K562 (cell line): Measurements from ENCODE around the gene EID2. TPM values are rescaled to one million over a fixed set of nuclear protein-coding genes. Genes with fewer than 3 reads are reported as not detected.

ENCODE experiments used
- CREM ChIP-seq: IDR thresholded peaks from 2 replicates; pipeline ENCODE4 v1.6.1; 2014; ENCODE audit warnings: antibody characterized with exemption, low read depth
- ETV1 ChIP-seq: fragments of 450-650 bp; conservative IDR thresholded peaks from 2 replicates; pipeline ENCODE4 v1.6.1; 2016; ENCODE audit warnings: missing genetic modification characterization, control low read depth, low read depth, missing compliant biosample characterization
- FOXJ2 ChIP-seq: fragments of 200-800 bp; sonication (Bioruptor generic); IDR thresholded peaks from 2 replicates; pipeline ENCODE4 v1.6.1; 2016; ENCODE audit warnings: missing genetic modification characterization, missing compliant biosample characterization
- FOXP1 ChIP-seq: sonication (generic); formaldehyde crosslinking; IDR thresholded peaks from 2 replicates; pipeline ENCODE4 v1.8.0; 2022; ENCODE audit warnings: mild to moderate bottlenecking, missing genetic modification reagents
- HMBOX1 ChIP-seq: sonication (generic); IDR thresholded peaks from 2 replicates; pipeline ENCODE4 v1.6.1; 2016
- HMG20A ChIP-seq: fragments of 450-650 bp; formaldehyde crosslinking; conservative IDR thresholded peaks from 2 replicates; pipeline ENCODE4 v1.4.0; 2020; ENCODE audit warnings: mild to moderate bottlenecking, mixed read lengths
- MBD2 ChIP-seq: sonication (generic); IDR thresholded peaks from 2 replicates; pipeline ENCODE4 v1.6.1; 2016; ENCODE audit warnings: low read depth, borderline replicate concordance
- MXI1 ChIP-seq: IDR thresholded peaks from 2 replicates; pipeline ENCODE4 v1.6.1; 2011; ENCODE audit warnings: low read depth, mild to moderate bottlenecking, improper control_type of control experiment, low read length
- MYC ChIP-seq, 2 experiments: fragments of 250-450 bp in 1 of 2; sonication (Bioruptor Pico) in 1 of 2; IDR thresholded peaks; 2 replicates each; pipeline versions ENCODE4 v1.5.1 to v1.6.1; 2012 to 2021; ENCODE audit warnings: low read depth in 2 of 2, borderline replicate concordance in 1 of 2, improper control_type of control experiment in 1 of 2, low read length in 1 of 2, mild to moderate bottlenecking in 1 of 2, moderate library complexity in 1 of 2
- NCOA4 ChIP-seq: fragments of 450-650 bp; IDR thresholded peaks from 2 replicates; pipeline ENCODE4 v1.6.1; 2018; ENCODE audit warnings: mild to moderate bottlenecking; ENCODE audit not compliant: partially characterized antibody
- RAD21 ChIP-seq, 2 experiments: fragments of 250-450 bp in 1 of 2; fragments of 450-650 bp in 1 of 2; sonication (Bioruptor Pico) in 1 of 2; formaldehyde crosslinking in 1 of 2; IDR thresholded peaks in 1 of 2; conservative IDR thresholded peaks in 1 of 2; 2 replicates each; pipeline versions ENCODE4 v1.4.0 to v1.8.0; 2020 to 2022; ENCODE audit warnings: mild to moderate bottlenecking in 2 of 2, moderate library complexity in 1 of 2
- RERE ChIP-seq: sonication (generic); formaldehyde crosslinking; IDR thresholded peaks from 2 replicates; pipeline ENCODE4 v1.8.0; 2023; ENCODE audit warnings: missing genetic modification reagents, mild to moderate bottlenecking, borderline replicate concordance
- SIN3A ChIP-seq, 2 experiments: fragments of 150-350 bp in 1 of 2; IDR thresholded peaks; 2 replicates each; pipeline ENCODE4 v1.6.1; 2011 to 2016; ENCODE audit warnings: borderline replicate concordance in 2 of 2, low read depth in 2 of 2, low read length in 2 of 2, mild to moderate bottlenecking in 2 of 2, moderate library complexity in 2 of 2; ENCODE audit not compliant: control insufficient read depth in 1 of 2
- TAF1 ChIP-seq: IDR thresholded peaks from 2 replicates; pipeline ENCODE4 v1.6.1; 2011; ENCODE audit warnings: mild to moderate bottlenecking, low read length, moderate library complexity; ENCODE audit not compliant: insufficient read depth, control insufficient read depth, severe bottlenecking; ENCODE audit errors: extremely low read depth
- TCF7 ChIP-seq: sonication (generic); IDR thresholded peaks from 2 replicates; pipeline ENCODE4 v1.6.1; 2016; ENCODE audit warnings: antibody characterized with exemption, borderline replicate concordance
- ZFPM2 ChIP-seq: fragments of 250-450 bp; sonication (Bioruptor Pico); IDR thresholded peaks from 2 replicates; pipeline ENCODE4 v1.5.1; 2022; ENCODE audit warnings: mild to moderate bottlenecking
- ZNF12 ChIP-seq: sonication (generic); formaldehyde crosslinking; IDR thresholded peaks from 2 replicates; pipeline ENCODE4 v1.4.0; 2020; ENCODE audit warnings: mild to moderate bottlenecking, missing genetic modification reagents
- ZNF347 ChIP-seq: fragments of 450-650 bp; formaldehyde crosslinking; IDR thresholded peaks from 2 replicates; pipeline ENCODE4 v1.4.0; 2020; ENCODE audit warnings: low read depth, mild to moderate bottlenecking, moderate library complexity
- polyA plus RNA-seq, 8 experiments: library from polyadenylated mRNA; depleted of rRNA in 4 of 8; stranded (reverse) in 5 of 8; unstranded in 3 of 8; fragments of >200 nt; fragmentation: Nextera tagmentation in 2 of 8; fragmentation: Illumina TruSeq in 1 of 8; extraction: Ambion mirVana in 2 of 8; extraction: Trizol in 1 of 8; gene quantifications; 2 replicates each; pipeline versions ENCODE4 v1.2.1 to v1.2.3, GENCODE V29; 2011 to 2014; ENCODE audit warnings: inconsistent platforms in 1 of 8, missing spikeins in 1 of 8
- total RNA-seq, 7 experiments: library from RNA; depleted of rRNA in 6 of 7; stranded (reverse); fragments of >200 nt in 6 of 7; fragmentation: Illumina TruSeq in 2 of 7; extraction: Trizol in 2 of 7; gene quantifications; 2 replicates each; pipeline versions ENCODE4 v1.2.1 to v1.2.3, GENCODE V29; 2011 to 2021; ENCODE audit warnings: low replicate concordance in 1 of 7
- TF ChIP-seq, protein P1 (sequence below): fragments of 250-450 bp; sonication (Bioruptor Pico); IDR thresholded peaks from 2 replicates; pipeline ENCODE4 v1.5.0; 2021

The EID2 gene
- total and polyA plus RNA-seq, 9 of the 15 experiments (the other 6 are each of a cell fraction or from before 2014, with no cell fraction given) = 2.5 to 18.5 (median 11.3) TPM

GRCh38 chr19:39532233-39533002 lies 7.5 kb downstream of the EID2 start, which contains the start of gene EID2B (continued):
- TF ChIP-seq RERE (CRISPR knock-in tag) = no peak
- no peak for TF ChIP-seq NCOA4
- no peak for TF ChIP-seq ETV1 (tag)
- no peak for TF ChIP-seq TCF7
- TF ChIP-seq HMBOX1 = no peak
- no peak for TF ChIP-seq ZFPM2
- 0 out of 2 replicates have a peak, but pooled peaks have one; percentile 36 for TF ChIP-seq ZNF12 (CRISPR knock-in tag)
- TF ChIP-seq RAD21 (CRISPR knock-in tag; conservative IDR thresholded peaks at IDR 0.05 in 1 of 2, IDR thresholded peaks at IDR 0.05 in 1 of 2) = peak; percentile 98
- peak in 1 of 2 experiments; percentile 62; a peak in 1 of 4 replicates for TF ChIP-seq SIN3A (IDR thresholded peaks at IDR 0.05; ENCODE audit: borderline replicate concordance in 2 of 2, control insufficient read depth in 1 of 2, low read depth in 2 of 2, low read length in 2 of 2)
- peak; percentile 47; the same call in 1 of the 2 replicates for TF ChIP-seq MBD2
- TF ChIP-seq ZNF347 (CRISPR knock-in tag) = no peak
- TF ChIP-seq, protein P1, sequence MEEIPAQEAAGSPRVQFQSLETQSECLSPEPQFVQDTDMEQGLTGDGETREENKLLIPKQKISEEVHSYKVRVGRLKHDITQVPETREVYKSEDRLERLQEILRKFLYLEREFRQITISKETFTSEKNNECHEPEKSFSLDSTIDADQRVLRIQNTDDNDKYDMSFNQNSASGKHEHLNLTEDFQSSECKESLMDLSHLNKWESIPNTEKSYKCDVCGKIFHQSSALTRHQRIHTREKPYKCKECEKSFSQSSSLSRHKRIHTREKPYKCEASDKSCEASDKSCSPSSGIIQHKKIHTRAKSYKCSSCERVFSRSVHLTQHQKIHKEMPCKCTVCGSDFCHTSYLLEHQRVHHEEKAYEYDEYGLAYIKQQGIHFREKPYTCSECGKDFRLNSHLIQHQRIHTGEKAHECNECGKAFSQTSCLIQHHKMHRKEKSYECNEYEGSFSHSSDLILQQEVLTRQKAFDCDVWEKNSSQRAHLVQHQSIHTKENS (CRISPR knock-in tag) = no peak
- no peak for TF ChIP-seq MXI1
- TF ChIP-seq HMG20A (CRISPR knock-in tag) = no peak
- peak; percentile 50 for TF ChIP-seq TAF1
- TF ChIP-seq FOXP1 (CRISPR knock-in tag) = 0 out of 2 replicates have a peak, but pooled peaks have one; percentile 79
- TF ChIP-seq FOXJ2 (tag) = peak; percentile 73; the same call in 1 of the 2 replicates
- TF ChIP-seq MYC (IDR thresholded peaks at IDR 0.05; ENCODE audit: low read depth, low read length) = no peak
- TF ChIP-seq MYC (CRISPR knock-in tag; IDR thresholded peaks at IDR 0.05; ENCODE audit: borderline replicate concordance, low read depth) = no peak
- TF ChIP-seq CREM = peak; percentile 87
